Measurements from ENCODE around the gene SPRYD3.

GRCh38 chr12:53124352-53124723, 45.1 kb upstream of the SPRYD3 start:
- no peak for TF ChIP-seq CTCF (conservative IDR thresholded peaks at IDR 0.05; ENCODE audit: low read depth in 2 of 2)
- no peak for TF ChIP-seq EZH2 (IDR thresholded peaks at IDR 0.05; ENCODE audit: low read depth, unreplicated experiment)
- TF ChIP-seq REST (IDR thresholded peaks at IDR 0.05; ENCODE audit: unreplicated experiment): no peak
- no peak for TF ChIP-seq ETS1 (IDR thresholded peaks at IDR 0.05)
- TF ChIP-seq EZH2phosphoT487 (IDR thresholded peaks at IDR 0.05; ENCODE audit: unreplicated experiment): no peak
- TF ChIP-seq ZNF114 (CRISPR knock-in tag; IDR thresholded peaks at IDR 0.05): no peak

Data from GM23338 (cell line).